Spinal cord (tissue), 10 donors: ENCODE results near the gene CACNA1A. TPM values are rescaled to one million over a fixed set of nuclear protein-coding genes. Genes with fewer than 3 reads are reported as not detected.
"Not testable (repeated sequence)": the region's sequence is repeated elsewhere in the genome, so short reads cannot be mapped to it uniquely, and the experiment has no call there.

Source experiments
- DNase-seq, 6 donors: peaks; one replicate each; pipeline versions ENCODE4 v3.0.0 to v3.0.0-alpha.2; 2013 to 2015; ENCODE audit warnings: low spot score in 6 of 6, low read depth in 4 of 6
- H3K27ac ChIP-seq: one replicate; pipeline ENCODE4 v1.5.1; 2013; ENCODE audit warnings: low read depth, low read length, control low read depth
- H3K27me3 ChIP-seq: one replicate; pipeline ENCODE4 v1.6.1; 2013; ENCODE audit warnings: low read length; ENCODE audit not compliant: control insufficient read depth, insufficient read depth
- H3K36me3 ChIP-seq: one replicate; pipeline ENCODE4 v1.6.1; 2013; ENCODE audit warnings: low read length; ENCODE audit not compliant: control insufficient read depth, insufficient read depth
- H3K4me1 ChIP-seq: one replicate; pipeline ENCODE4 v1.6.1; 2013; ENCODE audit warnings: low read length; ENCODE audit not compliant: control insufficient read depth, insufficient read depth
- H3K4me3 ChIP-seq: one replicate; pipeline ENCODE4 v1.5.1; 2013; ENCODE audit warnings: low read depth, low read length, control low read depth
- H3K9me3 ChIP-seq: one replicate; pipeline ENCODE4 v1.6.1; 2013; ENCODE audit warnings: low read length; ENCODE audit not compliant: control insufficient read depth, insufficient read depth
- WGBS: methylation state at CpG from one replicate; pipeline ENCODE4 v1.1.5; 2013; ENCODE audit warnings: missing lambda C conversion rate; ENCODE audit not compliant: insufficient coverage; 5-methylcytosine and 5-hydroxymethylcytosine counted together
- polyA plus RNA-seq, 2 donors: library from polyadenylated mRNA; unstranded; fragments of 120-200 nt; gene quantifications; one replicate each; pipeline ENCODE4 v1.2.1, GENCODE V29; 2013; ENCODE audit not compliant: insufficient read length in 2 of 2
- total RNA-seq, 2 donors: library from RNA; depleted of rRNA in 1 of 2; stranded (reverse); fragments of 120-200 nt in 1 of 2; fragments of >200 nt in 1 of 2; gene quantifications; one replicate each; pipeline versions ENCODE4 v1.2.3 to v1.2.4, GENCODE V29; 2013 to 2014
- donor health status: healthy.

The CACNA1A gene
- total and polyA plus RNA-seq, 4 donors, result 39.8 to 116 (median 66.7) TPM

- Histone ChIP-seq H3K4me3 (no peak overlapping the region), H3K4me1 (no peaks in the 10 kb centered on the region), H3K9me3 (peaks cover 1% of the 10 kb centered on the region), H3K27me3 (no peaks in the 10 kb centered on the region), H3K27ac (no peak overlapping the region), H3K36me3 (peaks cover 15% of the 10 kb centered on the region)
- DNase-seq, result peak in 1 of 6 donors; percentile 42
- WGBS, result 76% methylated on average over 6 of the region's 11 CpGs
Measured at GRCh38 chr19:13362668-13363067, 143.6 kb downstream of the CACNA1A start.

- not testable (repeated sequence) for DNase-seq, H3K27me3 ChIP-seq, H3K9me3 ChIP-seq, H3K4me3 ChIP-seq, H3K4me1 ChIP-seq, H3K27ac ChIP-seq
- WGBS, result 65% methylated on average over 3 of the region's 3 CpGs
- H3K36me3 ChIP-seq, result peaks cover 19% of the 10 kb centered on the region
Measured at GRCh38 chr19:13361726-13362125, 144.6 kb downstream of the CACNA1A start.

GRCh38 chr19:13356686-13357280 lies 149.5 kb downstream of the CACNA1A start:
- 83% methylated on average over 2 of the region's 9 CpGs for WGBS
- Histone ChIP-seq H3K9me3 (peaks cover 1% of the 10 kb centered on the region), H3K27me3 (no peaks in the 10 kb centered on the region), H3K36me3 (peaks cover 18% of the 10 kb centered on the region), H3K4me1 (no peaks in the 10 kb centered on the region), H3K4me3 (no peak overlapping the region), H3K27ac (no peak overlapping the region)
- DNase-seq, result no peak

GRCh38 chr19:13356185-13356584 lies 150.1 kb downstream of the CACNA1A start:
- H3K4me1 ChIP-seq, result no peaks in the 10 kb centered on the region
- whole genome bisulfite sequencing, result 88% methylated on average over 4 of the region's 8 CpGs

GRCh38 chr19:13355356-13355755 lies 150.9 kb downstream of the CACNA1A start:
- H3K36me3 ChIP-seq, result peaks cover 21% of the 10 kb centered on the region
- DNase-seq, result no peak
- H3K4me1 ChIP-seq, result no peaks in the 10 kb centered on the region
- no peak overlapping the region for H3K4me3 ChIP-seq
- H3K27me3 ChIP-seq, result no peaks in the 10 kb centered on the region
- 94% methylated on average over 5 of the region's 5 CpGs for WGBS
- H3K9me3 ChIP-seq, result peaks cover 1% of the 10 kb centered on the region
- H3K27ac ChIP-seq, result no peak overlapping the region

More at GRCh38 chr19:13356185-13356584, 150.1 kb downstream of the CACNA1A start:
- no peak overlapping the region for H3K4me3 ChIP-seq
- DNase-seq, result no peak
- peaks cover 1% of the 10 kb centered on the region for H3K9me3 ChIP-seq
- no peak overlapping the region for H3K27ac ChIP-seq
- H3K36me3 ChIP-seq, result peaks cover 18% of the 10 kb centered on the region
- no peaks in the 10 kb centered on the region for H3K27me3 ChIP-seq

GRCh38 chr19:13353625-13354024 lies 152.7 kb downstream of the CACNA1A start:
- DNase-seq, result no peak
- no peak overlapping the region for H3K4me3 ChIP-seq
- H3K4me1 ChIP-seq, result no peaks in the 10 kb centered on the region
- no peak overlapping the region for H3K27ac ChIP-seq
- H3K36me3 ChIP-seq, result peaks cover 14% of the 10 kb centered on the region
- H3K9me3 ChIP-seq, result no peaks in the 10 kb centered on the region
- WGBS, result 44% methylated on average over 1 of the region's 3 CpGs
- H3K27me3 ChIP-seq, result no peaks in the 10 kb centered on the region

- H3K27me3 ChIP-seq, result no peaks in the 10 kb centered on the region
- no peak overlapping the region for H3K27ac ChIP-seq
- peaks cover 8% of the 10 kb centered on the region for H3K36me3 ChIP-seq
- H3K4me1 ChIP-seq, result no peaks in the 10 kb centered on the region
- H3K4me3 ChIP-seq, result no peak overlapping the region
- DNase-seq, result no peak
- no peaks in the 10 kb centered on the region for H3K9me3 ChIP-seq
- WGBS, result 100% methylated on average over 1 of the region's 6 CpGs
Measured at GRCh38 chr19:13350759-13351158, 155.5 kb downstream of the CACNA1A start.

GRCh38 chr19:13350072-13350471 lies 156.2 kb downstream of the CACNA1A start:
- Histone ChIP-seq H3K4me3 (no peak overlapping the region), H3K4me1 (no peaks in the 10 kb centered on the region), H3K27me3 (no peaks in the 10 kb centered on the region), H3K9me3 (no peaks in the 10 kb centered on the region), H3K36me3 (peaks cover 8% of the 10 kb centered on the region), H3K27ac (no peak overlapping the region)
- DNase-seq, result no peak
- no CpG with 5 or more reads among the region's 4 CpGs for WGBS

GRCh38 chr19:13347367-13347766 lies 158.9 kb downstream of the CACNA1A start:
- H3K4me3 ChIP-seq, result no peak overlapping the region
- DNase-seq, result peak in 2 of 6 donors; percentile 16 to 68
- H3K27ac ChIP-seq, result no peak overlapping the region
- H3K9me3 ChIP-seq, result no peaks in the 10 kb centered on the region
- no peaks in the 10 kb centered on the region for H3K27me3 ChIP-seq
- WGBS, result 66% methylated on average over 11 of the region's 12 CpGs
- peaks cover 6% of the 10 kb centered on the region for H3K36me3 ChIP-seq
- H3K4me1 ChIP-seq, result no peaks in the 10 kb centered on the region

GRCh38 chr19:13343514-13343913 lies 162.8 kb downstream of the CACNA1A start:
- Histone ChIP-seq H3K27ac (no peak overlapping the region), H3K4me1 (no peaks in the 10 kb centered on the region), H3K27me3 (no peaks in the 10 kb centered on the region), H3K36me3 (peaks cover 4% of the 10 kb centered on the region), H3K4me3 (no peak overlapping the region), H3K9me3 (no peaks in the 10 kb centered on the region)
- no peak for DNase-seq
- WGBS, result no CpG with 5 or more reads among the region's 2 CpGs
